T-helper 2 cell treated with Interferon-gamma antibody and Interleukin-4, amounts not matched to agents 5 μg/mL and 100 μg/mL, for 36 hours (primary cell): ENCODE data around the gene BCAR3.

ENCODE experiments used
- DNase-seq: peaks from one replicate; pipeline ENCODE4 v3.0.0; 2021; ENCODE audit warnings: low spot score
- H3K27ac Mint-ChIP-seq: one replicate; pipeline ENCODE4 v1.8.0; 2021; ENCODE audit warnings: mild to moderate bottlenecking, mixed read lengths
- H3K27me3 Mint-ChIP-seq: one replicate; pipeline ENCODE4 v1.8.0; 2021; ENCODE audit warnings: low read depth, mixed read lengths
- H3K36me3 Mint-ChIP-seq: one replicate; pipeline ENCODE4 v1.8.0; 2021; ENCODE audit warnings: low read depth, mixed read lengths
- H3K4me1 Mint-ChIP-seq: one replicate; pipeline ENCODE4 v1.8.0; 2021; ENCODE audit warnings: low read depth, mixed read lengths
- H3K4me3 Mint-ChIP-seq: one replicate; pipeline ENCODE4 v1.8.0; 2022; ENCODE audit warnings: mild to moderate bottlenecking, moderate library complexity, mixed read lengths
- H3K9me3 Mint-ChIP-seq: one replicate; pipeline ENCODE4 v1.8.0; 2021; ENCODE audit warnings: mixed read lengths

The BCAR3 gene

DNA sequence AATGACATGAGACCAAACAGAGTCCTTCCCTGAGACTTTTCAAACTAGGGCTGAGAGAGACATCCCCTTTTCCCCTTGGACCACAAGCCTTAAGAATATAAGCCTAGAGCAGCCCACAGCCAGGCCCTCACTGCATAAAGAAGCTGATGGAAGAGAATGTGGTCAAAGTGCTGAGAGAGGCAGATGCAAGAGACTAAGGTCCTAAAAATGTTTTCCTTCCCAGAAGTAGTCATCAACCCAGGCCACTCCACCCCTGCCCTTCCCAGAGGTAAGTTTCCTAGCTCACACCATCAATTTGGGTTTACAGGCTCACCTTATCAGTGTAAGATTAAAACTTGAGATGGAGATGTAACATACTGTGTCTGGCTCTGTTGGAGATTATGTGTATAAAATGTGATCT is 58.2 kb downstream of the BCAR3 start:
- H3K4me3 Mint-ChIP-seq, result no peak overlapping the region
- no peak overlapping the region for H3K27ac Mint-ChIP-seq
- H3K27me3 Mint-ChIP-seq, result peaks cover 6% of the 10 kb centered on the region
- peaks cover 2% of the 10 kb centered on the region for H3K36me3 Mint-ChIP-seq
- H3K4me1 Mint-ChIP-seq, result peaks cover 9% of the 10 kb centered on the region
- no peaks in the 10 kb centered on the region for H3K9me3 Mint-ChIP-seq
- no peak for DNase-seq

DNA sequence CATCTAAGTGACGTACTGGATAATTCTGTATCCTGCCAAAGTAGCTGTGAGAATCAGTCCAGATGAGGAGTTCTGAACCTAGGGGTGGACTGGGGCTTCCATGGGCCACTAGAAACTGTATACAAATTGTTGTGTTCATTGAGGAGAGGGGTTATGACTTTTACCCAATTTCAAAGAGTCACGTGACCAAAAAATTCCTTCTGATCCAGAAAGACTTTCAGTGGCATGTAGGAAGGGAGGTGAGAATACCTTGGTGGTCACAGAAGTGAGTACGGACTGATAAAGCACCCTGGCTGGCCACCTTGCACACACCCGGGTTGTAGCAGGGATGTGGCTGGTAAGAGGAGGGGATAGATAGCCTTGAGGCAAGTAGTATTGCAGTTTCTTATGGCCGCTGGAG is 60.4 kb downstream of the BCAR3 start:
- H3K9me3 Mint-ChIP-seq, result no peaks in the 10 kb centered on the region
- no peak overlapping the region for H3K4me3 Mint-ChIP-seq
- H3K36me3 Mint-ChIP-seq, result peaks cover 2% of the 10 kb centered on the region
- no peak for DNase-seq
- peaks cover 10% of the 10 kb centered on the region for H3K4me1 Mint-ChIP-seq
- H3K27me3 Mint-ChIP-seq, result peaks cover 6% of the 10 kb centered on the region
- no peak overlapping the region for H3K27ac Mint-ChIP-seq

DNA sequence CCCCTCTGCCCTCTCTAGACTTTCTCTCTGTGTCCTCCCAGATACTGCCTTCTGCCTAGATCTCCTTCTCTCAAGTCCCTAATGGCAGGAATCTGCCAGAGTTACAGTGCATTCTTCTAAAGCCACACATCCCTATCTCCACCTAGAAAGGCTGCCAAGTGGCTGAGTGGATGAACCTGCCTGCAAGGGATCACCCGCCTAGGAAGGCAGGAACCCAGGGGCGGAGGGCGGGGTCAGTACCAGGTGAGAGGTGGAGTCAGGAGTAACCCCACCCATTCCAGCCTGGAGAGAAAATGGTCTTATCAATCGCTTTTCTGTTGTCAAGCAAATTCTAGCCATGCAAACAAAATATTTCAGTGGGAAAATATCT is 60.8 kb downstream of the BCAR3 start:
- peaks cover 6% of the 10 kb centered on the region for H3K27me3 Mint-ChIP-seq
- H3K27ac Mint-ChIP-seq, result no peak overlapping the region

DNA sequence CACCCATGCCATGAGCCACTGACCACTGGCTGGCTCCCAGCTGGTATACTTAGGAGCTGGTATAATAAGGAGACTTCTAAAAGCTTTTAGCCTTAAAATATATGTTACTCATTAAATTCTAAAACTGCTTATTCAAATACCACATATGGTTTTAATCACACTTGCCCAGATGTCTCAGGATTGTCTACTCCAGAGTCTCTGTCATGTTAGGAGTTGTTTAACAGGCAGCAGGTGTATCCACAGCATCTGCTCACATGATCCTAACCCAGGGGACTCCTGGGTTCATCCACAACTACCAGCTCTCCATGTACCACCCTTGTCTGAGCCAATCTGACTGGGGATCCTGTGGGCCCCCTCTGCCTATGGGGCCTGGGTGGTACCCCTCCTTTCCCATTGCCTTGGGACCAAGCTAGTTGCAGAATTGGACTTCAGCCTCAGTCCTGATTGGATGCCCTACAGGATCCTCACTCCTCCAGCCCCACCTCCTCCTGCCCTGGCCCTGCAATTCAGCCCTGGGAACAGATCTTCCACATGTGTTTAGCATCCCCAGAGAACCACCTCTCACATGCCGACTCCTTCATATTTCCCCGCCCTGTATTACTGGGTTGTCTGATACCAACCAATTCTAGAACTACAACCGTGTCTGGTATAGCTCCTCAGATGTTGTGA is 61.3 kb downstream of the BCAR3 start:
- Mint-ChIP-seq H3K36me3 (peaks cover 2% of the 10 kb centered on the region), H3K27me3 (peaks cover 6% of the 10 kb centered on the region), H3K27ac (no peak overlapping the region), H3K4me1 (peaks cover 20% of the 10 kb centered on the region), H3K9me3 (no peaks in the 10 kb centered on the region), H3K4me3 (no peak overlapping the region)
- no peak for DNase-seq

More for the DNA sequence above, 60.8 kb downstream of the BCAR3 start:
- Mint-ChIP-seq H3K4me3 (no peak overlapping the region), H3K9me3 (no peaks in the 10 kb centered on the region), H3K4me1 (peaks cover 15% of the 10 kb centered on the region), H3K36me3 (peaks cover 2% of the 10 kb centered on the region)
- DNase-seq, result no peak

DNA sequence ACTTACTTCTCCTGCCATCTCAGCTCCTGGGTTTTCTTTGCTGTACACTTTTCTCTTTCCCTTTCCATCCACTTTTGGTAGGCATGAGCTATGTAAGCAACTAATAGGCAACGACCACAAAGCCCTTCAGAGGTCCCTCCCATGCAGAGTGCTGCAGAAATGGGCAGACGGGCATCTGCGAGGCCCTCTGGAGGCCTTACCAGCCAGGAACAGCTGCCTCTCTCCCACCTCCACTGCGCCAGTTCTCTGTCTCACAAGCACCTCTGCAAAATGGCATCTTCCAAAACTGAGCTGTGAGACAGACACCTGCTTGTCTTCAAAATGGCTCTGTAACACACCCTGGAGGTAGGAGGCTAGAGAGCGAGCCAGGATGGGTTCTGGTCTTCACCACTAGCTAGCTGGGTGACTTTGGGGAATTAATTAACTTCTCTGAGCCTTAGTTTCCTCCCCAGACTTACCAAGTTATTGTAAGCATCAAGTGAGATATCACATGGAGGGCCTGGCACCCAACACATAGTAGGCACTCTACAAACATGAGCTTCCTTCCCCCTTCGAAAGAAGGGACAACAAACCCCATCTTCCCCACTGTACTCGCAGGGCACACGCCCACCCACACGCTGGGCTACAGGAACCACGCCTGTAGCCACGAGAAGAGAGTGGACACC is 62.0 kb downstream of the BCAR3 start:
- peaks cover 2% of the 10 kb centered on the region for H3K36me3 Mint-ChIP-seq
- H3K27ac Mint-ChIP-seq, result no peak overlapping the region
- H3K27me3 Mint-ChIP-seq, result peaks cover 7% of the 10 kb centered on the region
- peaks cover 24% of the 10 kb centered on the region for H3K4me1 Mint-ChIP-seq
- DNase-seq, result no peak
- H3K4me3 Mint-ChIP-seq, result no peak overlapping the region
- H3K9me3 Mint-ChIP-seq, result no peaks in the 10 kb centered on the region

DNA sequence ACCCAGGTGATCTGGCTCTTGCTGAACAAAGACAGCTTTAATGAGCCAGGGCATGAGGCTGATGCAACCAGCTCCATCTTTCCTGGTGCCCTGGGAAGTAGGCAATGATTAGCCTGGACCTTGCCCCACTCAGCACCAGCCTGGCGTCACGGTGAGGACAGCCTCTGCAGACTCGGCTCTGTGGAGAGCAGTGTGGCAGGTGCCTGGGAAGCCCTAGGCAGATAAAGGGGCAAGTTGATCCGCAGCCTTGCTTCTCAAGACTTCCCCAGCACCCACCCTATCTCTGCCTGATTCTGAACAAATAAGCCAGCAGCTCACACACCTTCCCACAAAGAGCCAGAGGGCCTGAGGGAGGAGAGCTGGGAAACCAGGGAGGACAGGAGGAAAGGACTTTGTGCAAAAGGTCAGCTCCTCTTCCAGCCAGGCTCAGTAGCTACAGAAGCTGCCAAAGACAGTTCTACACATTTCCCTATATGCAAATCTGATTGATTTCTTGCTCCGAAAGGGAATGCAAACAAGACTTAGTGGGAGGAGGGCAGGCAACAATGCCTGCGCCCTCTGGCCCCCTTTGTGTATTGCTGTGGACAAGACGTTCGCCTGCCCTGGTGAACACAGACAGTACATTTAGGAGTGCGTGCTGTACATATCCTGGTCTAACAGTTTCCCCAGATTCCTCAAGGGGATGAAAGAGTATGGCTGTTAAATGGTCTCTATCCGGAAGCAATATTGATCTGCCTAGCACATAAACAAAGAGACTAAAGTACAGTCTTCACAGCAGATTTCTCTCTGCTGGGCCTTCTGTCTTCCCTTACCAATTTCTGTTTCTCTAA is 63.8 kb downstream of the BCAR3 start:
- Mint-ChIP-seq H3K4me1 (peaks cover 24% of the 10 kb centered on the region), H3K27ac (no peak overlapping the region), H3K27me3 (peaks cover 9% of the 10 kb centered on the region), H3K4me3 (no peak overlapping the region), H3K9me3 (no peaks in the 10 kb centered on the region), H3K36me3 (peaks cover 2% of the 10 kb centered on the region)
- DNase-seq, result no peak

DNA sequence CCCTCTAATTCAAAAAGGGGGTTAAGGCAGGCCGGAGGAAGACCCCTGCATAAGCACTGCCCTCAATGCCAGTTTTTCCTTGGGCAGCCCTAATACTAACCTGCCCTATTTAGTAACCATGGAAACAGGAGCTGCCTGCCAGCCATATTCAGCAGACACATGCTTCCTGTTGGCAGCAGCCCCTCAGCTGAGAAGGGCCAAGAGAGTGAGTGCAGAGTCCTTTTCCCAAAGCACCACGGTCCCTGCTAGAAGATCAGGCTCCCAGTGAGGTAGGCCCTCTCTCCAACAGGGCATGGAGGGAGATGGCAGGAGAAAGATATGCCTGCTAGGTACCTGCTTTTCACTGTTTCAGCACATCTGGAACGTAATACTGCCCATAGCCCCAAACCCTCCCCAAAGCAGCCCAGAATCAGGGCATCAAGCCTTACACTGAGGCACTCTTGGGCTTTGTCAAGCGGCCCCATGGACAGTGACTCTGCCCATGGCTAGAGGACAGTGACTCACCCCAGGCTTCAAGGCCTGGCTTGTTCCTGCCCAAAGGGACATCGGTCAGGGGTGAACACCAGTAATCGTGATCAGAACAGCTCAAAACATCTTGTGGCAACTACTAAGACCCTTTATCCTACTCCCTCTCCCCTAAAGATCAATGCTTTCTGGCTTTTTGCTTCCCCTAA is 64.5 kb downstream of the BCAR3 start:
- Mint-ChIP-seq H3K27me3 (peaks cover 6% of the 10 kb centered on the region), H3K4me3 (no peak overlapping the region), H3K9me3 (no peaks in the 10 kb centered on the region), H3K27ac (no peak overlapping the region), H3K4me1 (peaks cover 24% of the 10 kb centered on the region), H3K36me3 (peaks cover 2% of the 10 kb centered on the region)
- no peak for DNase-seq

DNA sequence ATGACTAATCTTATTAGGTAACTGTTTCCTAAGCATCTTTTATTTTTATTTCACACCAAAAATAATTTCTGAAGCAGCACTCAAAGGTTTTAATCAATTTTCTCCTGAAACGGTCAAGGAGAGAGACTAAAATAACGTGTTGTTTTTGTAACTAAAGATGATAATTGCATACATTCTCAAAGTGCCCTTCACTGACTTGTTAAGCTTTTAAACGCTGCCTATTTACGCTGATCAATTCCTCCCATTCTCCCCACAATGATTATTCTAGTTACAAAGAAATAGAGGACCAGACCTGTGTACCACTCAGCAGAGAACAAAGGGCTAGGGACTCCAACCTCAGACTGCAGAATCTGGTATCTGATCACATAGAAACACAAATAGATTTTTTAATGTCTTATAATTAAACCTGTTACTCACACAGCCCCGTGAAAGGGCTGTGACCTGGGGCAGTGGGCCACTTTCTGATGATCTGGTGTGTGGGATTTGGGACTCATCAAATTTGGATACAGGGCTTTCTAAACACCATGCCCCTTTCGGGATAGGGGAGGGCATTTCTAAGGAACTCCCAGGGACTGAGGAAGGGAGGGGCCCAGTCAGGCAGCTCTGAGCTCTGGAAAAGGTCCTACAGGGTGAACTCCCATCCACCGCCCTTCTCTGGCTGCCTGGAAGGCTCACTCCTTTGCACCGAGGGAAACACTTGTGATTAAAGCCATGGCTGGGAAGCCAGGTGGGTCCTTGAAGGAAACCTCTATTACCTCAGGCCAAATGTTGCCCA is 65.2 kb downstream of the BCAR3 start:
- Mint-ChIP-seq H3K27me3 (peaks cover 6% of the 10 kb centered on the region), H3K4me1 (peaks cover 24% of the 10 kb centered on the region), H3K9me3 (no peaks in the 10 kb centered on the region), H3K36me3 (peaks cover 2% of the 10 kb centered on the region), H3K27ac (no peak overlapping the region), H3K4me3 (no peak overlapping the region)
- DNase-seq, result no peak

DNA sequence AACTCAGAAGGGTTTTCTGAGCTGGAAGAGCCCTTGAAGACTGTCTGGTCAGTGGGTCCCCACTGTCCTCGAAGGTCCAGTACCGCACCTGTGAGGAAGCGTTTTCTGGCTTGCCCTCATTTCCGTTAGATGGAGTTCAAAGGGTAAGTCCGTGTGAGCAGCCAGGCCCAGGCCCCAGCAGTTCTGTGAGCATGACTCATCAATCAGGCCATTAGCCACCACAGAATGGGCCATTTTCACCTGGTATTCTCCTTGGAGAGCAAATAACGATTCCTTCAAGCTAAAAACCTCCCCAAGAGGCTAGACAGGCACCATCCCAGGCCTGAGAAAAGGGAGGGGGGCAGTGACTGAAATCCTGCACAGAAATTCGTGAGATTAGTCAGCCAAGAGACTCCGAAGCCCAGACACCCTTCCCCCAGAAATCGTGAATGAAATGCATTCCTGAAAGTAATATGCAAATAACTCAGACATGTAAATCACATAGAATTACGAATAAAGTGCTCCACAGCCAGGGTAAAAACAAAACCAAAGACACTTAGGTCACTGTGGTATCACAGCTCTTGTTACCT is 66.0 kb downstream of the BCAR3 start:
- Mint-ChIP-seq H3K27ac (no peak overlapping the region), H3K27me3 (peaks cover 6% of the 10 kb centered on the region), H3K4me1 (peaks cover 24% of the 10 kb centered on the region), H3K4me3 (no peak overlapping the region), H3K36me3 (peaks cover 2% of the 10 kb centered on the region), H3K9me3 (no peaks in the 10 kb centered on the region)
- peak; percentile 76 for DNase-seq

DNA sequence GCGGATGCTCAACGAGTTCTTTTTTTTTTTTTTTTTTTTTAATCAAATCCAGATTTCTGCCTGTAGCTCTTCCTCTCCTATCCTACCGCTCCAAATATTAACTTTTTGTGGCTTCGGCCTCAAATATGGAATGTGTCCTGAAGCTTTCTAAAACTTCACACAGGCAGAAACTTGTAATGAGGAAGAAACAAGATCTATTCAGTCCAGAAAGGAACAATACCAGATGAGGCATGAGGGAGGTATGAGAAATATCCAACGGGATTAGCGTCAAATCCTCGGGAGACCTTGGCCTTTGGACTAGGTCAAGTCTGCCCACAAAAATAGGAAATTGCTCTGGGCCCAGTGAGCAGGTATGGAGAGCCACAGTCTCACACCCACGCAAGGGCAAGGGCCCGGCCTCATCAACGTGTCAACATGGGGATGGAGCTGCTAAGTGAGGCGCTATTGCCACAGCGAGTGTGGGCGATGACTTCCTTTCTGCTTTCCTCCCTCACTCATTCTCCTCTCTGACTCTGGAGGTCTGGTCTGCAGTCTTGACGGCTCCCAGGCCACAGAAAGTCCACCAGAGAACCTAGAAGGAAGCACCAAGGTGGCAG is 66.6 kb downstream of the BCAR3 start:
- no peak overlapping the region for H3K4me3 Mint-ChIP-seq
- no peaks in the 10 kb centered on the region for H3K9me3 Mint-ChIP-seq
- H3K27me3 Mint-ChIP-seq, result peaks cover 6% of the 10 kb centered on the region
- peaks cover 2% of the 10 kb centered on the region for H3K36me3 Mint-ChIP-seq
- H3K4me1 Mint-ChIP-seq, result peaks cover 24% of the 10 kb centered on the region
- peak; percentile 73 for DNase-seq
- no peak overlapping the region for H3K27ac Mint-ChIP-seq

DNA sequence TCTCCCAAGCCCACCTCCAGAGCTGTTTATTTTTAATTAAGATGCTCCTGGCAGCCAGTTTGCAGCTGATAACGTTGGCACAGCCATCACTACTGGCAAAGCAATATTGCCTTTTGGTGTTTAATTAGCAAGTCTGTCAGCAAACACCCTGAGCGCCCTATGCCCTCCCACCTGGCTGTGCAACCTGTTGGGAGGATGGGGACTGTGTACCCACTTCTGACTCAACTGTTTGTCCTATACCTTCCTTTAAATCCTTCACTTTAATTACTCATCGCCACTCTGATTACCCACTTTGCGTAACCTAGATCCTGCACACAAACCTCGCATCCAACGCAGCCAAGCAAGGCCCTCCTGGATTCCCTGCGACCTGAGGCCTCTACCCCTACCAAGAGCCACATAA is 67.1 kb downstream of the BCAR3 start:
- Mint-ChIP-seq H3K4me3 (no peak overlapping the region), H3K9me3 (no peaks in the 10 kb centered on the region), H3K27me3 (peaks cover 6% of the 10 kb centered on the region), H3K27ac (no peak overlapping the region), H3K36me3 (peaks cover 2% of the 10 kb centered on the region), H3K4me1 (peaks cover 26% of the 10 kb centered on the region)
- DNase-seq, result no peak

DNA sequence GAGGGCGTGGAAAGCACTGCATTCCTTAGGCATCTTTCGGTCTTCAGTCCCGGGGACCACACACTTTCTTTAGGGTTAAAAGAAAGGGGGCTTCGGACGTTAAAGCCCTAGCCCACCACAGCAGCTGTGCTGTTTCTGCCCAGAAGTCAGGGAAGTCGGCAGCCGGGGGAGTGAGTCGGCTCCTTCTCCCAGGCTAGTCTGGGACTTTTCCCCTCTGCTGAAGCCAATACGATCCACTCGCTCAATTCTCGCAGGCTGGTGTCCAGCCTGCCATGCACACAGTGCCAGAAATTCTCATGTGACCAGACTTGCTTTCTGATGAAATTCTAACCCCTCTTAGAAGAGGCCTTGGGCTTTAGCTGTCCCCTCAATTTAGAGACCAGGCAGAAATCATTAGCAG is 67.7 kb downstream of the BCAR3 start:
- H3K27me3 Mint-ChIP-seq, result peaks cover 6% of the 10 kb centered on the region
- H3K27ac Mint-ChIP-seq, result no peak overlapping the region
- no peaks in the 10 kb centered on the region for H3K36me3 Mint-ChIP-seq
- H3K4me1 Mint-ChIP-seq, result peaks cover 30% of the 10 kb centered on the region
- DNase-seq, result no peak
- no peaks in the 10 kb centered on the region for H3K9me3 Mint-ChIP-seq
- no peak overlapping the region for H3K4me3 Mint-ChIP-seq

DNA sequence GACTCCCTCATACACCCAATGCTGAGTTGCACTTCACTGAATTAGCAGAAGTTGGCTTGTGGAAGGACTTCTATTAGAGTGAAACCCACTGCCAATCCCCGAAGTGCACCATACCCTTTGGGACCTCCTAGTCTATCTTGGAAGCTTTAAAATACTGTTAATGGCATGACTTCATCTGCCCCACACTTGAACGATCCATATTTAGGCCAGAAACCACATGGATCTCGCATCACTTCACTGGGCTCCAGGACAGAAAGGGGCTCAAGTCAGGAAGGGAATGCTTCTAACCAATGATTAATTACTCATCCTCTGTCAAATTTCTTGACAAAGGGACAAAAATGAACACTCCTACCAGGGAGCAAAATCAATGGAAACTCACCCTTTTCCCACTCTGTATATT is 69.1 kb downstream of the BCAR3 start:
- no peaks in the 10 kb centered on the region for H3K36me3 Mint-ChIP-seq
- H3K4me1 Mint-ChIP-seq, result peaks cover 42% of the 10 kb centered on the region
- no peak overlapping the region for H3K4me3 Mint-ChIP-seq

More for the DNA sequence above, 69.1 kb downstream of the BCAR3 start:
- H3K27ac Mint-ChIP-seq, result no peak overlapping the region
- H3K9me3 Mint-ChIP-seq, result no peaks in the 10 kb centered on the region
- H3K27me3 Mint-ChIP-seq, result peaks cover 6% of the 10 kb centered on the region
- no peak for DNase-seq
